K562 (cell line): ENCODE measurements around the gene PDCD1. TPM values are rescaled to one million over a fixed set of nuclear protein-coding genes. Genes with fewer than 3 reads are reported as not detected.

Source experiments
- ATAC-seq: fragments of 200-7000 bp; cut with Tn5 transposase; 3 replicates; pipeline ENCODE4 v1.9.1; 2020; ENCODE audit warnings: moderate library complexity
- BruUV-seq: library from RNA; stranded (reverse); fragments of 400-500 nt; replicated peaks from 2 replicates; lab custom pipeline; 2021; lab: Mats Ljungman, UMichigan
- CTCF ChIA-PET: fragments of 300-600 bp; formaldehyde crosslinking; extraction: SDS; loops from one replicate; lab custom pipeline; 2021; ENCODE audit warnings: low intra/inter-chr PET ratio; lab: Yijun Ruan, JAX
- POLR2A ChIA-PET: fragments of 300-600, 350-650 bp; sonication (Branson Sonifier 250); formaldehyde crosslinking; extraction: SDS; loops from one replicate; lab custom pipeline; 2021; ENCODE audit warnings: antibody characterized with exemption, inconsistent platforms; lab: Yijun Ruan, JAX
- DNase-seq, 4 experiments: peaks; one replicate each; pipeline versions ENCODE4 v3.0.0 to v3.0.0-alpha.2; 2011 to 2018; ENCODE audit warnings: low spot score in 3 of 4, mixed read lengths in 3 of 4; ENCODE audit errors: extremely low read depth in 1 of 4
- FAIRE-seq: peaks from 2 replicates; lab custom pipeline; 2011; peaks lifted over from hg19 to GRCh38; lab: Jason Lieb, UNC
- H2AFZ ChIP-seq: 2 replicates; pipeline ENCODE4 v1.6.0; 2011; ENCODE audit warnings: low read depth, low read length, control low read depth, inconsistent platforms
- H3K27ac ChIP-seq: fragments of 200-600 bp; 3 replicates; pipeline ENCODE4 v1.8.0; 2011; ENCODE audit warnings: low read depth, mild to moderate bottlenecking, control low read depth, inconsistent platforms, low read length, moderate library complexity, mixed read lengths; ENCODE audit errors: extremely low read depth
- H3K27me3 ChIP-seq, 2 experiments: fragments of 300-600 bp in 1 of 2; 2 replicates in 1 of 2; 3 replicates in 1 of 2; pipeline versions ENCODE4 v1.6.0 to v1.8.0; 2011; ENCODE audit warnings: inconsistent platforms in 2 of 2, low read length in 2 of 2, mild to moderate bottlenecking in 1 of 2, mixed read lengths in 1 of 2, moderate library complexity in 1 of 2; ENCODE audit not compliant: control insufficient read depth in 2 of 2, insufficient read depth in 2 of 2
- H3K36me3 ChIP-seq: fragments of 300-600 bp; 3 replicates; pipeline ENCODE4 v1.8.0; 2011; ENCODE audit warnings: mild to moderate bottlenecking, low read length, inconsistent platforms; ENCODE audit not compliant: control insufficient read depth, insufficient read depth
- H3K4me1 ChIP-seq, 2 experiments: fragments of 200-600 bp in 1 of 2; replicated peaks in 1 of 2; 2 replicates in 1 of 2; 3 replicates in 1 of 2; pipeline versions ENCODE4 v1.5.1 to v1.8.0; 2011; ENCODE audit warnings: inconsistent platforms in 2 of 2, low read length in 2 of 2, mild to moderate bottlenecking in 1 of 2, mixed read lengths in 1 of 2, moderate library complexity in 1 of 2; ENCODE audit not compliant: control insufficient read depth in 2 of 2, insufficient read depth in 2 of 2
- H3K4me2 ChIP-seq: 2 replicates; pipeline ENCODE4 v1.6.1; 2011; ENCODE audit warnings: low read length, control low read depth, inconsistent platforms, mixed read lengths; ENCODE audit not compliant: insufficient read depth
- H3K4me3 ChIP-seq: fragments of 200-600 bp; sonication (generic), shearing (Covaris generic); 2 replicates; pipeline ENCODE4 v1.5.1; 2016; ENCODE audit warnings: control low read depth, inconsistent platforms
- H3K79me2 ChIP-seq: fragments of 200-600 bp; 3 replicates; pipeline ENCODE4 v1.8.0; 2011; ENCODE audit warnings: low read length, inconsistent platforms; ENCODE audit not compliant: control insufficient read depth, insufficient read depth
- H3K9ac ChIP-seq, 2 experiments: 2 replicates each; pipeline versions ENCODE4 v1.6.0 to v1.6.1; 2011; ENCODE audit warnings: low read depth in 2 of 2, low read length in 2 of 2, control low read depth in 1 of 2, inconsistent platforms in 1 of 2, mild to moderate bottlenecking in 1 of 2, mixed read lengths in 1 of 2; ENCODE audit not compliant: insufficient read depth in 1 of 2
- H3K9me1 ChIP-seq: one replicate; pipeline ENCODE4 v1.6.0; 2011; ENCODE audit warnings: inconsistent platforms, mild to moderate bottlenecking, low read length, moderate library complexity; ENCODE audit not compliant: control insufficient read depth, insufficient read depth
- H3K9me3 ChIP-seq: replicated peaks from 2 replicates; pipeline ENCODE4 v1.5.1; 2011; ENCODE audit warnings: low read depth, low read length, inconsistent platforms; ENCODE audit not compliant: control insufficient read depth, insufficient read depth
- H4K20me1 ChIP-seq: replicated peaks from 2 replicates; pipeline ENCODE4 v1.6.1; 2011; ENCODE audit warnings: low read length, inconsistent platforms, mixed read lengths; ENCODE audit not compliant: control insufficient read depth, insufficient read depth
- CBX1 ChIP-seq: sonication (generic); IDR thresholded peaks from 2 replicates; pipeline ENCODE4 v1.6.1; 2016; ENCODE audit warnings: antibody characterized with exemption, low read depth, mild to moderate bottlenecking
- FOS ChIP-seq: IDR thresholded peaks from 3 replicates; pipeline ENCODE4 v1.6.1; 2011; ENCODE audit not compliant: insufficient read length; ENCODE audit errors: extremely low read depth
- HDGF ChIP-seq: fragments of 450-650 bp; IDR thresholded peaks from 2 replicates; pipeline ENCODE4 v1.6.1; 2016
- HNRNPK ChIP-seq: fragments of 200-400 bp; formaldehyde crosslinking; IDR thresholded peaks from one replicate; pipeline ENCODE4 v1.6.1; 2018; ENCODE audit warnings: mild to moderate bottlenecking, low read depth, low read length; ENCODE audit not compliant: poor library complexity, severe bottlenecking
- MTA3 ChIP-seq: fragments of 450-650 bp; formaldehyde crosslinking; IDR thresholded peaks from 2 replicates; pipeline ENCODE4 v1.6.1; 2017; ENCODE audit warnings: mild to moderate bottlenecking, borderline replicate concordance
- MYBL2 ChIP-seq, 2 experiments: fragments of 450-650 bp in 1 of 2; sonication (generic) in 1 of 2; formaldehyde crosslinking in 1 of 2; IDR thresholded peaks; 2 replicates each; pipeline versions ENCODE4 v1.6.1 to v1.8.1; 2017 to 2022; ENCODE audit warnings: borderline replicate concordance in 1 of 2, inconsistent platforms in 1 of 2, low read depth in 1 of 2, mild to moderate bottlenecking in 1 of 2, missing genetic modification reagents in 1 of 2, moderate library complexity in 1 of 2
- NFXL1 ChIP-seq: fragments of 450-650 bp; formaldehyde crosslinking; IDR thresholded peaks from 2 replicates; pipeline ENCODE4 v1.4.0; 2021; ENCODE audit warnings: mild to moderate bottlenecking
- RBM14 ChIP-seq: fragments of 200-400 bp; formaldehyde crosslinking; IDR thresholded peaks from 2 replicates; pipeline ENCODE4 v1.6.1; 2018; ENCODE audit warnings: low read depth, mild to moderate bottlenecking, low read length, moderate library complexity, borderline replicate concordance; ENCODE audit not compliant: insufficient read depth
- RCOR1 ChIP-seq, 2 experiments: IDR thresholded peaks; 2 replicates each; pipeline ENCODE4 v1.6.1; 2012; ENCODE audit warnings: low read depth in 2 of 2, low read length in 2 of 2, borderline replicate concordance in 1 of 2, improper control_type of control experiment in 1 of 2
- SRSF7 ChIP-seq: fragments of 200-400 bp; formaldehyde crosslinking; optimal IDR thresholded peaks from 2 replicates; pipeline ENCODE3; 2017; ENCODE audit warnings: mild to moderate bottlenecking, low read depth, low read length
- SRSF9 ChIP-seq: fragments of 200-400 bp; formaldehyde crosslinking; IDR thresholded peaks from 2 replicates; pipeline ENCODE4 v1.6.1; 2017; ENCODE audit warnings: low read depth, low read length, borderline replicate concordance
- TAF9B ChIP-seq: fragments of 450-650 bp; IDR thresholded peaks from 2 replicates; pipeline ENCODE4 v1.6.1; 2018; ENCODE audit warnings: mild to moderate bottlenecking; ENCODE audit not compliant: partially characterized antibody
- TBP ChIP-seq: optimal IDR thresholded peaks from 2 replicates; pipeline ENCODE3; 2011; ENCODE audit warnings: low read depth, low read length, improper control_type of control experiment
- XRCC5 ChIP-seq: fragments of 200-400 bp; formaldehyde crosslinking; IDR thresholded peaks from 2 replicates; pipeline ENCODE4 v1.6.1; 2017; ENCODE audit warnings: low read depth, mild to moderate bottlenecking, low read length
- ZNF311 ChIP-seq: fragments of 250-450 bp; sonication (Bioruptor Pico); IDR thresholded peaks from 2 replicates; pipeline ENCODE4 v1.4.0; 2020; ENCODE audit warnings: mild to moderate bottlenecking, moderate library complexity
- ZNF561 ChIP-seq: fragments of 450-650 bp; formaldehyde crosslinking; conservative IDR thresholded peaks from 2 replicates; pipeline ENCODE4 v1.4.0; 2020; ENCODE audit warnings: mild to moderate bottlenecking, moderate library complexity
- WGBS: fragments of 100-300 bp; shearing (Covaris generic); methylation state at CpG from one replicate; pipeline ENCODE4 v1.1.6; 2016; ENCODE audit warnings: low coverage, mixed read lengths; ENCODE audit not compliant: insufficient coverage; ENCODE audit errors: missing lambda C conversion rate; 5-methylcytosine and 5-hydroxymethylcytosine counted together
- in situ Hi-C: fragments of 300-500 bp; cut with MboI; formaldehyde crosslinking; loops from 4 replicates; pipeline ENCODE4 v1.15.0; 2018; ENCODE audit warnings: inconsistent platforms, mixed read lengths
- intact Hi-C: fragments of 100-400 bp; cut with micrococcal nuclease; formaldehyde crosslinking; loops from 2 replicates; pipeline ENCODE4 v1.14.2; 2022
- polyA plus RNA-seq, 8 experiments: library from polyadenylated mRNA; depleted of rRNA in 4 of 8; stranded (reverse) in 5 of 8; unstranded in 3 of 8; fragments of >200 nt; fragmentation: Nextera tagmentation in 2 of 8; fragmentation: Illumina TruSeq in 1 of 8; extraction: Ambion mirVana in 2 of 8; extraction: Trizol in 1 of 8; gene quantifications; 2 replicates each; pipeline versions ENCODE4 v1.2.1 to v1.2.3, GENCODE V29; 2011 to 2014; ENCODE audit warnings: inconsistent platforms in 1 of 8, missing spikeins in 1 of 8
- total RNA-seq, 7 experiments: library from RNA; depleted of rRNA in 6 of 7; stranded (reverse); fragments of >200 nt in 6 of 7; fragmentation: Illumina TruSeq in 2 of 7; extraction: Trizol in 2 of 7; gene quantifications; 2 replicates each; pipeline versions ENCODE4 v1.2.1 to v1.2.3, GENCODE V29; 2011 to 2021; ENCODE audit warnings: low replicate concordance in 1 of 7
- TF ChIP-seq, protein P1 (sequence below), 2 experiments: IDR thresholded peaks; 2 replicates each; pipeline ENCODE4 v1.6.1; 2012; ENCODE audit warnings: improper control_type of control experiment in 2 of 2, low read depth in 2 of 2, low read length in 2 of 2, borderline replicate concordance in 1 of 2
- TF ChIP-seq, protein P2 (sequence below): sonication (generic); formaldehyde crosslinking; IDR thresholded peaks from 2 replicates; pipeline ENCODE4 v1.5.0; 2020; ENCODE audit warnings: missing genetic modification reagents

Gene PDCD1
- total and polyA plus RNA-seq, 9 of the 15 experiments (the other 6 are each of a cell fraction or from before 2014, with no cell fraction given) = 0.15 to 2.5 (median 1.0) TPM; not detected in 2

DNA sequence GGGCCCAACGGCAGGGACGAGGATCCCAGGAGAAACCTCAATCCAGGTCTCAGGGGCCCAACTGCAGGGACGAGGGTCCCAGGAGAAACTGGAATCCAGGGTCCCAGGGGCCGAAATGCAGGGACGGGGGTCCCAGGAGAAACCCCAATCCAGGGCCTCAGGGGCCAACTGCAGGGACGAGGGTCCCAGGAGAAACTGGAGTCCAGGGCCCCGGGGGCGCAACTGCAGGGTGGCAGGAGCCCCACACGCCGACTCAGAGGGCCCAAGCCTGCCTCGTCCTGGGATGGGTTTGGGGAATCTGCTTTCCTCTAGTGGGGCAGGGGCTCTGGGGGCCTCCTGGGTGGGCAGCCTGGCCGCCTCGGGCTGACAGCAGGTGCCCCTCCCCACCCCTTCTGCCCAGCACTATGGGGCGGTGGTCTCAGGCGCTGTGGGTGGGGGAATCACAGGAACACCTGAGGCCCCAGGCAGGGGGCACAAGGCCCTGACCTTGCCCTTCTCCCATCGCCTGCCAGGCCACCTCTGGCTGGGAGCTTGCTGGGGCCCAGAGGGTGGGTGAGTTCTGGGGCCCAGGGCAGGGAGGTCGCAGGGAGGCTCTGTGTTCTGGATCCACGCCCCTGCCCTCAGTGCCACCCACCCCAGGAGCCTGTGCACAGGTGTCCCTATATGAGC, 18.0 kb upstream of the PDCD1 start:
- Histone ChIP-seq H3K36me3 (no peaks in the 10 kb centered on the region), H3K9me3 (no peaks in the 10 kb centered on the region), H4K20me1 (no peaks in the 10 kb centered on the region), H3K79me2 (no peaks in the 10 kb centered on the region), H2AFZ (no peak overlapping the region), H3K4me2 (no peak overlapping the region), H3K4me3 (no peak overlapping the region), H3K27me3 (no peaks in the 10 kb centered on the region), H3K9me1 (no peaks in the 10 kb centered on the region), H3K4me1 (peaks cover 6 to 54% of the 10 kb centered on the region in 2 experiments; a peak in 4 of 5 replicates), H3K27ac (no peak overlapping the region), H3K9ac (no peak overlapping the region; a peak in 1 of 4 replicates)
- no peak for ATAC-seq
- no peak for FAIRE-seq
- 65% methylated on average over 8 of the region's 18 CpGs for WGBS
- no peak for DNase-seq
- intact Hi-C loops (loop anchor here (5.0 kb wide), 1 partner anchor 209 kb away; no protein-coding TSS in a partner anchor), in situ Hi-C loops (loop anchor here (5.0 kb wide), 1 partner anchor 149 kb away; no protein-coding TSS in a partner anchor)
- ChIA-PET POLR2A (interaction anchor here (0.5 to 0.6 kb wide), 2 partner anchors 27 to 308 kb away, joined by 3 read pairs; no protein-coding TSS in a partner anchor), CTCF (interaction anchor here (0.6 kb wide), 1 partner anchor 83 kb away, joined by 3 read pairs; no protein-coding TSS in a partner anchor)
- BruUV-seq = no TSS peak
- TF ChIP-seq CBX1 (no peak), HNRNPK (no peak), TAF9B (no peak), NFXL1 (CRISPR knock-in tag) (no peak), TBP (no peak), RBM14 (no peak), FOS (no peak), ZNF561 (no peak), MYBL2 (IDR thresholded peaks at IDR 0.05; ENCODE audit: low read depth) (no peak), MYBL2 (CRISPR knock-in tag; IDR thresholded peaks at IDR 0.05; ENCODE audit: borderline replicate concordance) (no peak), ZNF311 (CRISPR knock-in tag) (no peak), XRCC5 (no peak), SRSF9 (no peak), RCOR1 (IDR thresholded peaks at IDR 0.05; ENCODE audit: borderline replicate concordance in 1 of 2, low read depth in 2 of 2, low read length in 2 of 2) (no peak), SRSF7 (no peak), MTA3 (no peak), HDGF (no peak)
- TF ChIP-seq, protein P1, sequence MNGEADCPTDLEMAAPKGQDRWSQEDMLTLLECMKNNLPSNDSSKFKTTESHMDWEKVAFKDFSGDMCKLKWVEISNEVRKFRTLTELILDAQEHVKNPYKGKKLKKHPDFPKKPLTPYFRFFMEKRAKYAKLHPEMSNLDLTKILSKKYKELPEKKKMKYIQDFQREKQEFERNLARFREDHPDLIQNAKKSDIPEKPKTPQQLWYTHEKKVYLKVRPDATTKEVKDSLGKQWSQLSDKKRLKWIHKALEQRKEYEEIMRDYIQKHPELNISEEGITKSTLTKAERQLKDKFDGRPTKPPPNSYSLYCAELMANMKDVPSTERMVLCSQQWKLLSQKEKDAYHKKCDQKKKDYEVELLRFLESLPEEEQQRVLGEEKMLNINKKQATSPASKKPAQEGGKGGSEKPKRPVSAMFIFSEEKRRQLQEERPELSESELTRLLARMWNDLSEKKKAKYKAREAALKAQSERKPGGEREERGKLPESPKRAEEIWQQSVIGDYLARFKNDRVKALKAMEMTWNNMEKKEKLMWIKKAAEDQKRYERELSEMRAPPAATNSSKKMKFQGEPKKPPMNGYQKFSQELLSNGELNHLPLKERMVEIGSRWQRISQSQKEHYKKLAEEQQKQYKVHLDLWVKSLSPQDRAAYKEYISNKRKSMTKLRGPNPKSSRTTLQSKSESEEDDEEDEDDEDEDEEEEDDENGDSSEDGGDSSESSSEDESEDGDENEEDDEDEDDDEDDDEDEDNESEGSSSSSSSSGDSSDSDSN (IDR thresholded peaks at IDR 0.05; ENCODE audit: borderline replicate concordance in 1 of 2, low read depth in 2 of 2, low read length in 2 of 2) = no peak
- TF ChIP-seq, protein P2, sequence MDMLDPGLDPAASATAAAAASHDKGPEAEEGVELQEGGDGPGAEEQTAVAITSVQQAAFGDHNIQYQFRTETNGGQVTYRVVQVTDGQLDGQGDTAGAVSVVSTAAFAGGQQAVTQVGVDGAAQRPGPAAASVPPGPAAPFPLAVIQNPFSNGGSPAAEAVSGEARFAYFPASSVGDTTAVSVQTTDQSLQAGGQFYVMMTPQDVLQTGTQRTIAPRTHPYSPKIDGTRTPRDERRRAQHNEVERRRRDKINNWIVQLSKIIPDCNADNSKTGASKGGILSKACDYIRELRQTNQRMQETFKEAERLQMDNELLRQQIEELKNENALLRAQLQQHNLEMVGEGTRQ (CRISPR knock-in tag) = no peak
